ENCODE measurements around the gene RIOK3.

RIOK3 gene

DNA sequence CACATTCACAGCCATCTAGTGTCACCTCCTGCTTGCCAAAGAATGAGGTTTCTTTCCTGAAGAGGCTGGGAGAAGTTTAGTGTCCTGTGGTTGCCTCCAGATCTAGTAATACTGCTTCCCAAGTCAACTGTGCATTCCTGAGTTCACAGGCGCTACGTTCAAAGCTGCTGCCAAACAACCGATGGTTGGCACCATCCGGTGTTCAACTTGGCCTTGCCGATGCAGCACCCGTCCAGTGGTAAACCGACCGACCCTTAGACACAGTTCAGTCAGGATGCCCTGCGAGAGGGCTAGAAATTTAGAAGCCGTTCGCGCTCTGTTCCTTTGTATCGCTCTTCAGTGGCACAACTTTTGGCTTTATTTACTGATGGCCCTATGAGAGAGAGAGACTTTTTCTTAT, 78.8 kb downstream of the RIOK3 start:
- no peak for DNase-seq
